ENCODE measurements around the gene ANO7. TPM values are rescaled to one million over a fixed set of nuclear protein-coding genes. Genes with fewer than 3 reads are reported as not detected.

ANO7 gene
- total RNA-seq, 1 donor from 2014 or later, result 2.8 TPM

- DNase-seq (ENCODE audit: low read depth), result no peak
- H3K4me3 ChIP-seq (ENCODE audit: low read depth, low read length), result no peak overlapping the region
- TF ChIP-seq CTCF (conservative IDR thresholded peaks at IDR 0.05; ENCODE audit: low read depth, low read length), result no peak
Measured at GRCh38 chr2:241200822-241201395, 12.4 kb downstream of the ANO7 start.

- no peak overlapping the region for H3K4me3 ChIP-seq (ENCODE audit: low read depth, low read length)
- TF ChIP-seq CTCF (conservative IDR thresholded peaks at IDR 0.05; ENCODE audit: low read depth, low read length), result no peak
- no peak for DNase-seq (ENCODE audit: low read depth)
Measured at GRCh38 chr2:241201445-241202267, 13.2 kb downstream of the ANO7 start.

DNA sequence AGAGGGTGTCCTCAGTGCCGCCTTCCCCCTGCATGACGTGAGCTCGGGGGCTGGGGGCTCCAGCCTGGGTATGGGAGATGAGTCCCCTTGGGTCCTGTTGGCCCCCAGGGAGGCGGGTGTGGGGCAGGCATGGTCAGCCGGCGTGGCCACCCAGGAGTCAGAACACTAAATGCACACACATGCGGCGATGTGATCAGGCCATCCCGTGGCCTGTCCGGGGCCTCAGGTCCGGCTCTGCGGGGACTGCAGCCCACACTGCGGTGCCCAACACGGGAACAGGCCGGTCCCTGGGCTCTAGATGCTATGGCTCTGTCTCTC lies 13.8 kb downstream of the ANO7 start:
- no peak for DNase-seq (ENCODE audit: low read depth)
- no peak for TF ChIP-seq CTCF (conservative IDR thresholded peaks at IDR 0.05; ENCODE audit: low read depth, low read length)
- no peak overlapping the region for H3K4me3 ChIP-seq (ENCODE audit: low read depth, low read length)

GRCh38 chr2:241202681-241203080 lies 14.2 kb downstream of the ANO7 start:
- no peak for TF ChIP-seq CTCF (conservative IDR thresholded peaks at IDR 0.05; ENCODE audit: low read depth, low read length)
- H3K4me3 ChIP-seq (ENCODE audit: low read depth, low read length), result no peak overlapping the region
- no peak for DNase-seq (ENCODE audit: low read depth)

GRCh38 chr2:241203218-241204009 lies 14.9 kb downstream of the ANO7 start:
- no peak overlapping the region for H3K4me3 ChIP-seq (ENCODE audit: low read depth, low read length)
- TF ChIP-seq CTCF (conservative IDR thresholded peaks at IDR 0.05; ENCODE audit: low read depth, low read length), result no peak
- DNase-seq (ENCODE audit: low read depth), result no peak

DNA sequence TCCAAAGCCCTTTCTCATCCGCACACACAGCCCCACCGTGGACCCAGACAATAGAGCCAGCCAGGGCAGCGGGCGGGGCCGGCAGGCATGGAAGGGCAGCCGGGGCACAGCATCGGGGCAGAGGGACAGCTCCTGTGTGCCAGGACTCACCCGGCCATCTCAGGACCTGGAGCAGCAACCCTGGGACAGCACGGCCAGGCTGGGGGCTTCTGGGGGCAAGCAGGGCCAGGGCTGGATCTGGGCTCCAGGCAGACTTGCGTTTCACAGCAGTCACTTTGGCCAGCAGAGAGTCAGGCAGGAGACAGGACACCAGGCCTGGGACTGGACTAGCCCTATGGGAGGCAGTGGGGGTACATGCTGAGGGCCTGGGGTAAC lies 15.5 kb downstream of the ANO7 start:
- DNase-seq (ENCODE audit: low read depth), result no peak
- no peak overlapping the region for H3K4me3 ChIP-seq (ENCODE audit: low read depth, low read length)
- no peak for TF ChIP-seq CTCF (conservative IDR thresholded peaks at IDR 0.05; ENCODE audit: low read depth, low read length)
